H1 (cell line): ENCODE measurements around the gene UBAP1. TPM values are rescaled to one million over a fixed set of nuclear protein-coding genes. Genes with fewer than 3 reads are reported as not detected.

ENCODE experiments used
- CTCF ChIA-PET: fragments of 300-600 bp; sonication (Branson Sonifier 250); formaldehyde crosslinking; loops from one replicate; lab custom pipeline; 2021; ENCODE audit not compliant: partially characterized antibody; lab: Charles Lee
- POLR2A ChIA-PET: fragments of 300-600 bp; sonication (Branson Sonifier 250); formaldehyde crosslinking; loops from one replicate; lab custom pipeline; 2021; ENCODE audit warnings: inconsistent platforms; ENCODE audit not compliant: partially characterized antibody; lab: Charles Lee
- DNase-seq, 2 experiments: peaks; one replicate each; pipeline versions ENCODE4 v3.0.0 to v3.0.0-alpha.2; 2010 to 2022; ENCODE audit warnings: low spot score in 2 of 2, low read depth in 1 of 2, mixed read lengths in 1 of 2
- FAIRE-seq: peaks from 2 replicates; lab custom pipeline; 2011; peaks lifted over from hg19 to GRCh38; lab: Jason Lieb, UNC
- H2AFZ ChIP-seq: 2 replicates; pipeline ENCODE4 v1.8.1; 2012; ENCODE audit warnings: low read length, inconsistent platforms
- H2AK5ac ChIP-seq: 2 replicates; pipeline ENCODE4 v1.6.1; 2013; ENCODE audit warnings: low read depth, low read length
- H2BK120ac ChIP-seq: replicated peaks from 2 replicates; pipeline ENCODE3; 2013; ENCODE audit warnings: low read depth, low read length, inconsistent platforms
- H2BK12ac ChIP-seq: 2 replicates; pipeline ENCODE4 v1.6.1; 2013; ENCODE audit warnings: low read depth, low read length
- H2BK15ac ChIP-seq: 2 replicates; pipeline ENCODE4 v1.6.1; 2013; ENCODE audit warnings: low read length
- H2BK20ac ChIP-seq: 2 replicates; pipeline ENCODE4 v1.6.1; 2013; ENCODE audit warnings: low read length
- H2BK5ac ChIP-seq: 2 replicates; pipeline ENCODE4 v1.6.1; 2013; ENCODE audit warnings: low read depth, low read length
- H3K14ac ChIP-seq: 2 replicates; pipeline ENCODE4 v1.6.1; 2013; ENCODE audit warnings: inconsistent platforms; ENCODE audit not compliant: insufficient read length
- H3K18ac ChIP-seq: 2 replicates; pipeline ENCODE4 v1.6.1; 2013; ENCODE audit warnings: low read length; ENCODE audit errors: extremely low read depth
- H3K23ac ChIP-seq: 2 replicates; pipeline ENCODE4 v1.6.1; 2013; ENCODE audit warnings: inconsistent platforms; ENCODE audit not compliant: insufficient read length
- H3K23me2 ChIP-seq: 2 replicates; pipeline ENCODE4 v1.6.1; 2013; ENCODE audit warnings: low read depth, low read length
- H3K27ac ChIP-seq: 2 replicates; pipeline ENCODE4 v1.6.1; 2011; ENCODE audit warnings: low read depth, low read length, inconsistent platforms
- H3K27me3 ChIP-seq, 4 experiments: replicated peaks in 1 of 4; 1 replicate in 1 of 4; 2 replicates in 3 of 4; pipeline versions ENCODE4 v1.6.1 to v1.8.1; 2011 to 2013; ENCODE audit warnings: low read length in 3 of 4, mild to moderate bottlenecking in 3 of 4, inconsistent platforms in 2 of 4, mixed read lengths in 2 of 4, moderate library complexity in 1 of 4; ENCODE audit not compliant: control insufficient read depth in 3 of 4, insufficient read depth in 3 of 4; ENCODE audit errors: extremely low read depth in 1 of 4
- H3K36me3 ChIP-seq, 4 experiments: 2 replicates each; pipeline versions ENCODE4 v1.6.1 to v1.8.1; 2011 to 2013; ENCODE audit warnings: mild to moderate bottlenecking in 4 of 4, low read length in 3 of 4, moderate library complexity in 2 of 4, control low read depth in 1 of 4, inconsistent platforms in 1 of 4; ENCODE audit not compliant: insufficient read depth in 4 of 4, control insufficient read depth in 2 of 4
- H3K4ac ChIP-seq: replicated peaks from 2 replicates; pipeline ENCODE3; 2013; ENCODE audit warnings: low read length, low read depth, mixed read lengths, inconsistent platforms; ENCODE audit not compliant: insufficient read length
- H3K4me1 ChIP-seq, 4 experiments: replicated peaks in 1 of 4; 1 replicate in 1 of 4; 2 replicates in 3 of 4; pipeline versions ENCODE4 v1.6.1 to v1.8.1; 2011 to 2013; ENCODE audit warnings: low read length in 3 of 4, inconsistent platforms in 2 of 4, mixed read lengths in 1 of 4; ENCODE audit not compliant: insufficient read depth in 4 of 4, control insufficient read depth in 3 of 4
- H3K4me2 ChIP-seq, 2 experiments: 2 replicates each; pipeline versions ENCODE4 v1.6.1 to v1.8.1; 2011 to 2013; ENCODE audit warnings: low read depth in 2 of 2, low read length in 2 of 2, control low read depth in 1 of 2, inconsistent platforms in 1 of 2, mild to moderate bottlenecking in 1 of 2; ENCODE audit not compliant: insufficient read depth in 1 of 2
- H3K4me3 ChIP-seq, 4 experiments: fragments of 200-600, 300-600 bp in 1 of 4; sonication (generic), shearing (Covaris generic), sonication (Bioruptor Twin) in 1 of 4; 2 replicates each; pipeline versions ENCODE4 v1.5.1 to v1.8.1; 2011 to 2016; ENCODE audit warnings: low read length in 4 of 4, low read depth in 3 of 4, control low read depth in 2 of 4, inconsistent platforms in 2 of 4, mild to moderate bottlenecking in 2 of 4, mixed read lengths in 1 of 4, moderate library complexity in 1 of 4; ENCODE audit not compliant: insufficient read depth in 2 of 4; ENCODE audit errors: extremely low read depth in 1 of 4
- H3K56ac ChIP-seq: replicated peaks from 2 replicates; pipeline ENCODE3; 2013; ENCODE audit warnings: low read depth, mild to moderate bottlenecking, mixed read lengths, low read length, inconsistent platforms; ENCODE audit not compliant: insufficient read length
- H3K79me1 ChIP-seq: 2 replicates; pipeline ENCODE4 v1.6.1; 2013; ENCODE audit warnings: low read depth, low read length, control low read depth
- H3K79me2 ChIP-seq, 2 experiments: 2 replicates each; pipeline versions ENCODE4 v1.6.1 to v1.8.1; 2012 to 2013; ENCODE audit warnings: low read length in 2 of 2, mild to moderate bottlenecking in 2 of 2, inconsistent platforms in 1 of 2; ENCODE audit not compliant: insufficient read depth in 2 of 2, control insufficient read depth in 1 of 2
- H3K9ac ChIP-seq, 4 experiments: replicated peaks in 1 of 4; 1 replicate in 1 of 4; 2 replicates in 3 of 4; pipeline versions ENCODE4 v1.6.1 to v1.8.1; 2011 to 2013; ENCODE audit warnings: low read depth in 3 of 4, low read length in 3 of 4, control low read depth in 2 of 4, mild to moderate bottlenecking in 2 of 4, moderate library complexity in 2 of 4, inconsistent platforms in 1 of 4; ENCODE audit errors: extremely low read depth in 1 of 4
- H3K9me3 ChIP-seq, 2 experiments: 2 replicates each; pipeline versions ENCODE4 v1.6.1 to v1.8.1; 2012 to 2013; ENCODE audit warnings: mild to moderate bottlenecking in 2 of 2, moderate library complexity in 2 of 2, control low read depth in 1 of 2, inconsistent platforms in 1 of 2, low read depth in 1 of 2, low read length in 1 of 2, mixed read lengths in 1 of 2; ENCODE audit not compliant: insufficient read depth in 2 of 2
- H4K20me1 ChIP-seq, 2 experiments: replicated peaks in 1 of 2; 2 replicates each; pipeline versions ENCODE3 to v1.8.1; 2011 to 2013; ENCODE audit warnings: inconsistent platforms in 2 of 2, low read length in 2 of 2, mild to moderate bottlenecking in 1 of 2; ENCODE audit not compliant: insufficient read depth in 2 of 2, control insufficient read depth in 1 of 2
- H4K5ac ChIP-seq: 2 replicates; pipeline ENCODE4 v1.6.1; 2013; ENCODE audit warnings: low read length, low read depth, mixed read lengths, inconsistent platforms; ENCODE audit not compliant: insufficient read length
- H4K8ac ChIP-seq: 2 replicates; pipeline ENCODE4 v1.8.0; 2013; ENCODE audit warnings: mild to moderate bottlenecking, moderate library complexity, low read length, inconsistent platforms; ENCODE audit not compliant: insufficient read depth; ENCODE audit errors: extremely low read depth
- H4K91ac ChIP-seq: replicated peaks from 2 replicates; pipeline ENCODE3; 2013; ENCODE audit warnings: low read length, mixed read lengths, inconsistent platforms; ENCODE audit not compliant: insufficient read length
- ATF3 ChIP-seq: IDR thresholded peaks from 2 replicates; pipeline ENCODE4 v1.6.1; 2011; ENCODE audit warnings: low read depth, mild to moderate bottlenecking, low read length; ENCODE audit not compliant: insufficient read depth
- BACH1 ChIP-seq: IDR thresholded peaks from 2 replicates; pipeline ENCODE4 v1.6.1; 2012; ENCODE audit warnings: low read length, improper control_type of control experiment
- CTBP2 ChIP-seq: IDR thresholded peaks from 2 replicates; pipeline ENCODE4 v1.7.0; 2011; ENCODE audit warnings: borderline replicate concordance, mild to moderate bottlenecking, moderate library complexity, mixed read lengths, low read length; ENCODE audit not compliant: insufficient read depth, insufficient read length
- FOSL1 ChIP-seq: IDR thresholded peaks from 2 replicates; pipeline ENCODE4 v1.6.1; 2011; ENCODE audit warnings: mild to moderate bottlenecking, low read depth, low read length, moderate library complexity; ENCODE audit not compliant: insufficient read depth
- JUN ChIP-seq: IDR thresholded peaks from 2 replicates; pipeline ENCODE4 v1.6.1; 2011; ENCODE audit warnings: low read depth, mild to moderate bottlenecking, improper control_type of control experiment, low read length
- POLR2A ChIP-seq, 2 experiments: IDR thresholded peaks; 1 replicate in 1 of 2; 2 replicates in 1 of 2; pipeline ENCODE4 v1.6.1; 2011; ENCODE audit warnings: low read depth in 2 of 2, low read length in 2 of 2, mild to moderate bottlenecking in 2 of 2; ENCODE audit errors: control extremely low read depth in 1 of 2
- RBBP5 ChIP-seq: IDR thresholded peaks from 2 replicates; pipeline ENCODE4 v1.7.1; 2012; ENCODE audit warnings: low read depth, mild to moderate bottlenecking, inconsistent platforms, low read length, moderate library complexity, borderline replicate concordance
- RNF2 ChIP-seq: fragments of 200-900, 300-1000 bp; sonication (generic); IDR thresholded peaks from 2 replicates; pipeline ENCODE4 v1.7.1; 2016; ENCODE audit warnings: borderline replicate concordance, low read depth, mild to moderate bottlenecking, antibody characterized with exemption, low read length; ENCODE audit not compliant: poor library complexity, severe bottlenecking; ENCODE audit errors: missing control alignments
- TAF1 ChIP-seq: IDR thresholded peaks from 2 replicates; pipeline ENCODE4 v1.6.1; 2011; ENCODE audit warnings: mild to moderate bottlenecking, low read depth, low read length
- TEAD4 ChIP-seq: IDR thresholded peaks from 2 replicates; pipeline ENCODE4 v1.6.1; 2012; ENCODE audit warnings: low read depth, low read length, inconsistent platforms, mixed read lengths
- WGBS, 2 experiments: shearing (Covaris generic) in 1 of 2; methylation state at CpG; one replicate each; pipeline versions ENCODE4 v1.1.6 to v1.1.7; 2013 to 2015; ENCODE audit warnings: low lambda C conversion rate in 2 of 2, mixed read lengths in 2 of 2, inconsistent platforms in 1 of 2, low coverage in 1 of 2, missing lambda C conversion rate in 1 of 2; ENCODE audit not compliant: insufficient replicate concordance in 2 of 2, insufficient coverage in 1 of 2, insufficient read length in 1 of 2; ENCODE audit errors: extremely low coverage in 1 of 2, missing lambda C conversion rate in 1 of 2; 5-methylcytosine and 5-hydroxymethylcytosine counted together
- polyA plus RNA-seq, 7 experiments: library from polyadenylated mRNA; depleted of rRNA in 3 of 7; stranded (reverse) in 5 of 7; unstranded in 2 of 7; fragments of >200 nt in 5 of 7; fragments of 200-250 nt in 2 of 7; gene quantifications; 1 replicate in 5 of 7; 2 replicates in 1 of 7; 4 replicates in 1 of 7; pipeline versions ENCODE4 v1.2.1 to v1.2.3, GENCODE V29; 2011 to 2013; ENCODE audit warnings: missing spikeins in 2 of 7, mixed read lengths in 2 of 7
- total RNA-seq: library from RNA; stranded (reverse); fragmentation: NEBNext Ultra II Directional; extraction: Animal tissue kit (Norgen Biotek cat#: 25700); gene quantifications from 2 replicates; pipeline ENCODE4 v1.2.1, GENCODE V29; 2021

Gene UBAP1
- total and polyA plus RNA-seq, 2 of the 8 experiments (the other 6 are each of a cell fraction or from before 2014, with no cell fraction given) = 31.3 to 31.4 TPM

GRCh38 chr9:34219421-34219820, 40.6 kb downstream of the UBAP1 start:
- Histone ChIP-seq H3K18ac (no peak overlapping the region), H3K27me3 (no peaks in the 10 kb centered on the region), H3K79me2 (peaks cover 0 to 2% of the 10 kb centered on the region in 2 experiments; a peak in 1 of 4 replicates), H2BK120ac (no peak overlapping the region), H3K4me3 (no peak overlapping the region), H3K4me2 (no peak overlapping the region), H4K91ac (no peak overlapping the region), H3K4ac (no peak overlapping the region), H3K36me3 (no peaks in the 10 kb centered on the region), H4K5ac (no peak overlapping the region), H2AK5ac (no peak overlapping the region), H3K79me1 (no peaks in the 10 kb centered on the region; the same call in none of the 2 replicates), H4K8ac (no peak overlapping the region), H3K56ac (no peak overlapping the region), H2BK12ac (no peak overlapping the region)
- 100% methylated on average over 1 of the region's 1 CpG; no CpG with 5 or more reads in 1 of the 2 experiments for WGBS, 2 experiments
- no peak for TF ChIP-seq POLR2A (IDR thresholded peaks at IDR 0.05; ENCODE audit: control extremely low read depth in 1 of 2, low read depth in 2 of 2, low read length in 2 of 2)
- no peak for TF ChIP-seq JUN
- TF ChIP-seq BACH1 = no peak
- no peak for TF ChIP-seq FOSL1
- no peak for TF ChIP-seq CTBP2
- TF ChIP-seq RBBP5 = no peak
- TF ChIP-seq TEAD4 = no peak
- TF ChIP-seq ATF3 = no peak
- TF ChIP-seq TAF1 = no peak
- TF ChIP-seq RNF2 = no peak
- TF ChIP-seq, all 59 proteins: peak for 0
- H4K20me1 ChIP-seq = peaks cover 0 to 1% of the 10 kb centered on the region in 2 experiments
- no peak overlapping the region for H2AFZ ChIP-seq
- H3K4me1 ChIP-seq = no peaks in the 10 kb centered on the region
- ChIA-PET POLR2A (no interaction called here), CTCF (interaction anchor here (1.4 kb wide), 1 partner anchor 33 kb away, joined by 3 read pairs; no protein-coding TSS in a partner anchor)
- no peak overlapping the region for H3K23ac ChIP-seq
- no peak overlapping the region for H3K9ac ChIP-seq
- no peak overlapping the region for H2BK20ac ChIP-seq
- DNase-seq (no peak), FAIRE-seq (no peak)
- H2BK15ac ChIP-seq = no peak overlapping the region
- no peak overlapping the region for H3K14ac ChIP-seq
- no peaks in the 10 kb centered on the region for H3K23me2 ChIP-seq
- H3K9me3 ChIP-seq = no peaks in the 10 kb centered on the region
- no peak overlapping the region for H3K27ac ChIP-seq
- H2BK5ac ChIP-seq = no peak overlapping the region
